HepG2 (cell line): ENCODE results near the gene ARID5B. TPM values are rescaled to one million over a fixed set of nuclear protein-coding genes. Genes with fewer than 3 reads are reported as not detected.

ENCODE experiments used
- ATAC-seq: fragments of 200-7000 bp; cut with Tn5 transposase; 3 replicates; pipeline ENCODE4 v1.9.1; 2020; ENCODE audit warnings: mild to moderate bottlenecking, moderate library complexity
- BruUV-seq: library from RNA; stranded (reverse); fragments of 400-500 nt; replicated peaks from 2 replicates; lab custom pipeline; 2021; lab: Mats Ljungman, UMichigan
- CTCF ChIA-PET: fragments of 300-600 bp; formaldehyde crosslinking; extraction: SDS; loops from one replicate; lab custom pipeline; 2021; ENCODE audit warnings: low total read pairs, inconsistent platforms, low intra/inter-chr PET ratio; lab: Yijun Ruan, JAX
- POLR2A ChIA-PET: fragments of 350-600 bp; sonication (Branson Sonifier 250); formaldehyde crosslinking; loops from one replicate; lab custom pipeline; 2020; ENCODE audit warnings: antibody characterized with exemption, inconsistent platforms; lab: Yijun Ruan, JAX
- DNase-seq: peaks from one replicate; pipeline ENCODE4 v3.0.0-alpha.2; 2015; ENCODE audit warnings: low spot score
- FAIRE-seq: peaks from 3 replicates; lab custom pipeline; 2011; peaks lifted over from hg19 to GRCh38; lab: Jason Lieb, UNC
- H2AFZ ChIP-seq: one replicate; pipeline ENCODE4 v1.6.1; 2011; ENCODE audit warnings: low read length, inconsistent platforms
- H3K27ac ChIP-seq: fragments of 300-600 bp; 3 replicates; pipeline ENCODE4 v1.8.0; 2011; ENCODE audit warnings: mixed run types, mild to moderate bottlenecking, mixed read lengths, low read length, inconsistent platforms; ENCODE audit not compliant: insufficient read depth; ENCODE audit errors: extremely low read length
- H3K27me3 ChIP-seq, 2 experiments: fragments of 200-600 bp in 1 of 2; 2 replicates in 1 of 2; 3 replicates in 1 of 2; pipeline versions ENCODE4 v1.6.0 to v1.8.0; 2011; ENCODE audit warnings: low read length in 2 of 2, mild to moderate bottlenecking in 2 of 2, moderate library complexity in 2 of 2, inconsistent platforms in 1 of 2; ENCODE audit not compliant: insufficient read depth in 2 of 2, control insufficient read depth in 1 of 2
- H3K36me3 ChIP-seq, 2 experiments: fragments of 200-600 bp in 1 of 2; replicated peaks in 1 of 2; 2 replicates in 1 of 2; 3 replicates in 1 of 2; pipeline versions ENCODE4 v1.5.1 to v1.8.0; 2011; ENCODE audit warnings: low read length in 2 of 2, inconsistent platforms in 1 of 2; ENCODE audit not compliant: insufficient read depth in 2 of 2, control insufficient read depth in 1 of 2
- H3K4me1 ChIP-seq: 2 replicates; pipeline ENCODE4 v1.5.1; 2012; ENCODE audit warnings: low read length, inconsistent platforms; ENCODE audit not compliant: insufficient read depth
- H3K4me2 ChIP-seq: 2 replicates; pipeline ENCODE4 v1.6.0; 2011; ENCODE audit warnings: low read depth, low read length, inconsistent platforms
- H3K4me3 ChIP-seq, 3 experiments: fragments of 200-600 bp in 1 of 3; sonication (generic), shearing (Covaris generic) in 1 of 3; replicated peaks in 1 of 3; 2 replicates each; pipeline ENCODE4 v1.5.1; 2011 to 2016; ENCODE audit warnings: low read length in 3 of 3, inconsistent platforms in 2 of 3, low read depth in 2 of 3, mild to moderate bottlenecking in 2 of 3, control low read depth in 1 of 3, mixed read lengths in 1 of 3; ENCODE audit not compliant: insufficient read depth in 1 of 3
- H3K79me2 ChIP-seq: one replicate; pipeline ENCODE4 v1.6.1; 2011; ENCODE audit warnings: low read length, inconsistent platforms; ENCODE audit not compliant: insufficient read depth
- H3K9ac ChIP-seq: 2 replicates; pipeline ENCODE4 v1.6.0; 2011; ENCODE audit warnings: mild to moderate bottlenecking, low read depth, low read length, inconsistent platforms; ENCODE audit not compliant: insufficient read depth
- H3K9me3 ChIP-seq: 2 replicates; pipeline ENCODE4 v1.5.1; 2012; ENCODE audit warnings: mild to moderate bottlenecking, low read length
- H4K20me1 ChIP-seq: 2 replicates; pipeline ENCODE4 v1.6.0; 2011; ENCODE audit warnings: inconsistent platforms, mild to moderate bottlenecking, low read length, moderate library complexity; ENCODE audit not compliant: insufficient read depth
- SIN3A ChIP-seq: IDR thresholded peaks from 2 replicates; pipeline ENCODE4 v1.6.1; 2011; ENCODE audit warnings: low read depth, mild to moderate bottlenecking, control low read depth, low read length, borderline replicate concordance
- SNAPC2 ChIP-seq: sonication (generic); formaldehyde crosslinking; IDR thresholded peaks from 2 replicates; pipeline ENCODE4 v1.8.1; 2022; ENCODE audit warnings: mild to moderate bottlenecking, missing genetic modification reagents
- ZBTB20 ChIP-seq: sonication (generic); formaldehyde crosslinking; IDR thresholded peaks from 2 replicates; pipeline ENCODE4 v1.8.1; 2023; ENCODE audit warnings: missing genetic modification reagents, low read depth, mild to moderate bottlenecking, borderline replicate concordance
- ZNF160 ChIP-seq: sonication (generic); formaldehyde crosslinking; IDR thresholded peaks from 2 replicates; pipeline ENCODE4 v1.8.0; 2022; ENCODE audit warnings: mild to moderate bottlenecking, inconsistent platforms, missing genetic modification reagents
- WGBS: methylation state at CpG from one replicate; pipeline ENCODE4 v1.1.6; 2017; ENCODE audit warnings: low lambda C conversion rate; 5-methylcytosine and 5-hydroxymethylcytosine counted together
- in situ Hi-C: cut with HindIII; loops from 2 replicates; pipeline ENCODE4 v1.10.0; 2017; ENCODE audit warnings: low pct_unique_long_range_greater_than_20kb; ENCODE audit not compliant: extremely low pct_ligation_motif_present
- intact Hi-C: fragments of 100-400 bp; cut with micrococcal nuclease; formaldehyde crosslinking; loops from one replicate; pipeline ENCODE4 v1.10.0; 2022; ENCODE audit not compliant: unreplicated experiment
- polyA plus RNA-seq, 8 experiments: library from polyadenylated mRNA; depleted of rRNA in 3 of 8; stranded (reverse) in 7 of 8; unstranded in 1 of 8; fragments of >200 nt; fragmentation: Illumina TruSeq in 4 of 8; extraction: Trizol in 4 of 8; gene quantifications; 2 replicates each; pipeline versions ENCODE4 v1.2.1 to v1.2.3, GENCODE V29; 2011 to 2016; ENCODE audit warnings: low read depth in 4 of 8, missing spikeins in 1 of 8, mixed read lengths in 1 of 8; ENCODE audit not compliant: insufficient read depth in 1 of 8
- total RNA-seq, 5 experiments: library from RNA; depleted of rRNA; stranded (reverse); fragments of >200 nt; fragmentation: Illumina TruSeq; extraction: Trizol; gene quantifications; 2 replicates each; pipeline ENCODE4 v1.2.3, GENCODE V29; 2016; ENCODE audit warnings: low read depth in 1 of 5
- TF ChIP-seq, protein P1 (sequence below): sonication (generic); formaldehyde crosslinking; IDR thresholded peaks from 2 replicates; pipeline ENCODE4 v1.5.0; 2020; ENCODE audit warnings: mild to moderate bottlenecking, missing genetic modification reagents

ARID5B gene
- total and polyA plus RNA-seq, 2 of the 13 experiments (the other 11 are each of a cell fraction or from before 2014, with no cell fraction given), result 6.2 to 21.1 TPM

DNA sequence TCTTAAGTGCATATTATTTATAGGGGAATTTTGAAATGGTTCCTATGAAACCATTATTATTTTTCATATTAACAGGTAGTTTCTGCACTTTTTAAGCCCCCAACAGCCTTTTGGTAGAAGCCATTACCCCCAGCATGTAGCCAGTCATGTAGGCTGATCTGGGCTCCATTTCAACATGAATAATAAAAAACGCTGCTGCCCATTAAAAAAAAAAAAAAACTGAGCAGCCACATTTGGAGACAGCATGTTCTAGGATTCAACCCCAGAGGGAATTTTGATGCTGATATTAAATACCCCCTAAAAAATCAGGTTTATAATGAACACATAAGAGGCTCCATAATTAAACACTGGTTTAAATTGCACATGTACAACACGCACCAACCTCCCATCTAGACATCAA lies 185.8 kb downstream of the ARID5B start (continued):
- TF ChIP-seq, protein P1, sequence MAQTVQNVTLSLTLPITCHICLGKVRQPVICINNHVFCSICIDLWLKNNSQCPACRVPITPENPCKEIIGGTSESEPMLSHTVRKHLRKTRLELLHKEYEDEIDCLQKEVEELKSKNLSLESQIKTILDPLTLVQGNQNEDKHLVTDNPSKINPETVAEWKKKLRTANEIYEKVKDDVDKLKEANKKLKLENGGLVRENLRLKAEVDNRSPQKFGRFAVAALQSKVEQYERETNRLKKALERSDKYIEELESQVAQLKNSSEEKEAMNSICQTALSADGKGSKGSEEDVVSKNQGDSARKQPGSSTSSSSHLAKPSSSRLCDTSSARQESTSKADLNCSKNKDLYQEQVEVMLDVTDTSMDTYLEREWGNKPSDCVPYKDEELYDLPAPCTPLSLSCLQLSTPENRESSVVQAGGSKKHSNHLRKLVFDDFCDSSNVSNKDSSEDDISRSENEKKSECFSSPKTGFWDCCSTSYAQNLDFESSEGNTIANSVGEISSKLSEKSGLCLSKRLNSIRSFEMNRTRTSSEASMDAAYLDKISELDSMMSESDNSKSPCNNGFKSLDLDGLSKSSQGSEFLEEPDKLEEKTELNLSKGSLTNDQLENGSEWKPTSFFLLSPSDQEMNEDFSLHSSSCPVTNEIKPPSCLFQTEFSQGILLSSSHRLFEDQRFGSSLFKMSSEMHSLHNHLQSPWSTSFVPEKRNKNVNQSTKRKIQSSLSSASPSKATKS (CRISPR knock-in tag), result no peak
- TF ChIP-seq SNAPC2 (CRISPR knock-in tag), result no peak

DNA sequence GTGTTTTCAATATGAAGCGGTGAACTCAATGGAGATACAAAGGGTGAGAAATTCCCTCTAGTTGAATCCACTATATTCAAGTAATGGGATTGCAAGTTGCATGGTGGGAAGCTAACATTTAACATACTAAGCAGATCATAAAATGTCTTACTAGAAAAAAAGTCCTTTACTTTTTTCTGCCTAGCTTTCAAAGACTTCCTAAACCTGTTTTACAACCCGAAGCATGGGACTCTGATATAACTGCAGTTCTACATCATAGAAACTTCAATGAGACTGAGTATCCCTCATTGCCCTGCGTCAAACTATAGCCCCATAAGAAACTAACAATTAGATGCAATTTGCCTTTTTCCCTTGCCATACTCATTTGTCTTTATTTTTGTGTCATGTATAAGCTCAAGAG lies 187.3 kb downstream of the ARID5B start:
- FAIRE-seq, result no peak
- Histone ChIP-seq H3K79me2 (peaks cover 2% of the 10 kb centered on the region), H4K20me1 (no peaks in the 10 kb centered on the region), H2AFZ (no peak overlapping the region), H3K27me3 (no peaks in the 10 kb centered on the region), H3K4me1 (peaks cover 29% of the 10 kb centered on the region), H3K36me3 (peaks cover 42 to 85% of the 10 kb centered on the region in 2 experiments), H3K4me2 (no peak overlapping the region), H3K4me3 (no peak overlapping the region), H3K9ac (no peak overlapping the region), H3K9me3 (no peaks in the 10 kb centered on the region), H3K27ac (no peak overlapping the region)
- no TSS peak for BruUV-seq
- ATAC-seq, result no peak
- ChIA-PET POLR2A (no interaction called here), CTCF (no interaction called here)
- in situ Hi-C loops, result no loop called here
- 95% methylated on average over 3 of the region's 3 CpGs for WGBS
- no peak for DNase-seq
- intact Hi-C loops, result no loop called here
- no peak for TF ChIP-seq ZNF160 (CRISPR knock-in tag)
- TF ChIP-seq ZBTB20, result no peak
- no peak for TF ChIP-seq SIN3A
